LHCN-M2 (cell line): ENCODE measurements around the gene NEUROG3. TPM values are rescaled to one million over a fixed set of nuclear protein-coding genes. Genes with fewer than 3 reads are reported as not detected.

Experiments used
- DNase-seq: peaks from one replicate; pipeline ENCODE4 v3.0.0-alpha.2; 2012; ENCODE audit warnings: low read depth
- polyA plus RNA-seq: library from polyadenylated mRNA; unstranded; fragments of >200 nt; gene quantifications from one replicate; pipeline ENCODE4 v1.2.1, GENCODE V29; 2012; ENCODE audit warnings: missing spikeins
- total RNA-seq: library from RNA; depleted of rRNA; stranded (reverse); fragments of >200 nt; gene quantifications from 2 replicates; pipeline ENCODE4 v1.2.3, GENCODE V29; 2014; rRNA removed

Gene NEUROG3
- total RNA-seq = not detected in 2 replicates
- not detected for polyA plus RNA-seq

DNA sequence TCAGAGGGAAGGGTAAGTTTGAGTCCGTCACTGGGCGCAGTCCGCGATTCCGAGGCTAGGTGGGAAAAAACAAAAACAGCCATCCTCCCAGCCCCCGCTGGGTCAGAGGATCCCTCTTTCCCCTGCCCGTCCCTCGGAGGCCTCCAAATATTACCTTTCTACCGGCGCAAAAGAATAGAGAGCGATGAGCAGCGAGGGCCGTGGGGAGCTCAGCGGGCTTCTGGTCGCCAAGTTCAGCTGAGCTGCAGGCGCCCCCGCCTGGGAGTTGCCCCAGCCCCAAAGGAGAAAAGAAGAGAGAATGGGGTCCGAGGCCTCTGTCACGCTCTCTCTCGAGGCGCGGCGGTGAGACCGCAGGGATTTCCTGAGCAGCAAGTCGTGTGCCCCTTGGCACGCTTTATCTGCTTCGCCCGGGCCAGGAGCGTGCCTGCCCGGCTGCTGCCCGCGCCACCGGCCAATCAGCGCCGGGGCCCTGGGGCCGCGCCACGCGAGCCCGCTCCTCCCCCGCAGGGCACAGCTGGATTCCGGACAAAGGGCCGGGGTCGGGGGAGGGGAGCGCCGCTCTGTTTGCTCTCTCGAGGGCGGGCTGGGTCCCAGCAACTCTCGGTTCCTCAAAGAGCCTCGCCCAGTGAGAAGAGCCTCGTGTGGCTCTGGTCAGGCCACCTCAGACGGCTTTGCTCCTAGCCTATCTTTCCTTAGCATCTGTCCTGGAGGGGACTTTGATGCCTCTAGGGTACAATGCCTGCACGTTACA lies at the start of gene NEUROG3:
Gene NEUROG3 (minus strand): TSS at position 367 of the 751 bp plus-strand sequence. CDS start 379 bp downstream, outside the sequence.
- DNase-seq = no peak

DNA sequence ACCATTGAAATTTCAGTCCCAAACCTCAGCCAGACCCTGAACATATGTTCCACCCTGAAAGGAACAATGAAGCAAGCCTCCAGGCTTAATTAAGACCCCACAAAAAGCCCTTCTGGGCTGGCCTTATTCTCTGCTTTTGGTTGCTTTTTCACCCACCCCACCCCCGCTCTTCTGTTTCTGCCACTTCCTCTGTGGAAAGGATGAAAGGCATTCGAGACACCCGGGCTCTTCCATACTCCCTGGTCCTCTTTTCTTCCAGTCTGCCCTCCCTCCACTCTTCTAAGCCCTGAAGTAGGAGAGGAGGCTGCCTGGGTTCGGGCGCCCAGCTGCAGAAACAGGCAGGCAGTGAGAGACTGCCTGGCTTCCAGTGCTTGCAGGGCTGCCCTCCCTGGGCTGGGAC lies 47.4 kb upstream of the NEUROG3 start:
- DNase-seq = no peak

- DNase-seq = no peak
Measured at GRCh38 chr10:69619626-69620025, 46.4 kb upstream of the NEUROG3 start.

DNA sequence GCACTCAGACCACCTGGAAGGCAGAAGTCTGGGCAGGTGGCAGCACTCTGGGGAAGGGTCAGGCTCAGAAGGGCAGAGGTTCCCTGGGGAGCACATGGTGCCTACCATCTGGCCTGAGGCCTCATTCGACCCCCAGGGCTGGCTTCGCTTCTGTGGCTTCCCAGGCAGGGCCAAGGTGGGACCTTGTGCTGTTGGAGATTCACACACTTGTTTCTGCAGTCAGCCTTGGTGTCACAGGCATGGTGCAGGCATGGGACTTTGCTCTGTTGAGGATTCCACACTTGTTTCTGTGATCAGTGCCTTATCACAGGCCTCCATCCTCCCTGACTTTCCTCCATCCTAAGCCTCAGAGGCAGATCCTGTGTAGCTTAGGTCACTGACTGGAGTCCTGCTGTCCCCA lies 45.5 kb upstream of the NEUROG3 start:
- no peak for DNase-seq

GRCh38 chr10:69616358-69616757 lies 43.1 kb upstream of the NEUROG3 start:
- no peak for DNase-seq

DNA sequence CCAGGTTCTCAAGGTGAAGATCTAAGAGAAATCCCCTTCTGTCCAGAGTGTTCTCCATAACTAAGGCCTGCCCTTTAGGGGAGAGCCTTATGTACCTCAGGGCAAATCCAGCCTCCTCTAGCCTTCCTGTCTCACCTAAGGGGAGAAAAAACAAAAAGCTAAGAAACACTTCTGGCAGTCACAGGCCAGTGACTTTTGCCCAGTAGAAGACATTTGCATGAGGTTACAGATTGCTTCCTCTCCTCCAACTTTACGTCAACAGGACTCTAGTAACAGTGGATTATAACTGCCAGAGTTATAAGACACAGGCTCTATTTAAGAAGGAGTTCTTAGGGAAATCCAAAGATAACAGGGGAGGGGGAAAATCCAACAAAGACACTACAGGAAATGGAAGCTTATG lies 40.9 kb upstream of the NEUROG3 start:
- DNase-seq = no peak

DNA sequence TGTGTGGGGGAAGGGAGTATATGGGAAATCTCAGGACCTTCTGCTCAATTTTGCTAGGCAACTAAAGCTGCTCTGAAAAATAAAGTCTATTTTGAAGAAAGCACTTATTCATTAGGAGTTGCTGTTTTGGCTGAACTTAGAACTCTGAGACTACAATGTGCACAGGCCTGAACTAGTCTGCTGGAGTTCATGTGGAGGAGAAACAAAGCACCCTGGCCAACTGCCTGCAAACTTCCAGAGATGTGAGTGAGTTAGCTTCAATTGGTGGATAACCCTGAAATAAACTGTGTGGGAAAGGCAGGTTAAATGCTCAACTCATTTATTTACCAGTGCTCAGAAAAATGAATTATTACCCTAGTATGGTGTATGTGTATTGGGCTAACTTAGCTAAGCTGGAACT lies 39.5 kb upstream of the NEUROG3 start:
- no peak for DNase-seq

DNA sequence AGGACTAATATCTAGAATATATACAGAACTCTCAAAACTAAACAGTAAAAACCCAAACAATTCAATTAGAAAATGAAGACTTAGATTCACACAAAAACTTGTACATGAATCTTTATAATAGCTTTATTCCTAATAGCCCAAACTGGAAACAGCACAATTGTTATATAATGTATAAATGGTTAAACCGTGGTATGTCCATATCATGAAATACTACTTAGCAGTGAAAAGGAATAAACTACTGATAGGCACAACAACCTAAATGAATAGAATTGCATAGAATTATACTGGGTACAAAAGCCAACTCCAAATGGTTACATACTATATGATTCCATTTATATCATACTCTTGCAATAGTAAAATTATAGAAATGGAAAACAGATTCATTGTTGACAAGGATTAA lies 35.9 kb upstream of the NEUROG3 start:
- no peak for DNase-seq

DNA sequence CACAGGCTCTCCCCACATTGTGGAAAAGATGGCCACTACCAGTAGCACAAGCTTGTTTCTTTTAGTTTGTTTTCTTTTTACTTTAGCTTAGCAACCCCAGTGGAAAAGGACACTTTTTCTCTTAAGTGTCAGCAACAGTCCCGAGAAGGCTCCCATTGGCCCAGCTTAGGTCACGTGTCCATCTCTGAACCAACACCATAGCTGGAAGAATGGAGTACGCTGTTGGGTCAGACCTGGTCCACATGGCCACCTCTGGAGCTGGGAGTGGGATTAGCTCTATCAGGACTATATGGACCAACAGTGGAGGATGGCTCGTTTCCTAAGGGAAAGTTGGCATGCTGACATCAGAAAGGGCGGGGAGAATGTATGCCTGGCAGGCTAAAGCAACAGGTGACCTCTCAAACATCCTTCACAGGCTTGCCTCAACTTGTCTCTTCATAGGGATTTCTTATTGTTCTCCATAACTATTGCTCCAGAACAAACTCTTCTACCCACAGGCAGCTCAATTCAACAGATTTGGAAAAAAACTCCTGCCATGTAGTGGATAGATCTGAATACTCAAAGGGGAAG lies 27.6 kb upstream of the NEUROG3 start:
- no peak for DNase-seq

DNA sequence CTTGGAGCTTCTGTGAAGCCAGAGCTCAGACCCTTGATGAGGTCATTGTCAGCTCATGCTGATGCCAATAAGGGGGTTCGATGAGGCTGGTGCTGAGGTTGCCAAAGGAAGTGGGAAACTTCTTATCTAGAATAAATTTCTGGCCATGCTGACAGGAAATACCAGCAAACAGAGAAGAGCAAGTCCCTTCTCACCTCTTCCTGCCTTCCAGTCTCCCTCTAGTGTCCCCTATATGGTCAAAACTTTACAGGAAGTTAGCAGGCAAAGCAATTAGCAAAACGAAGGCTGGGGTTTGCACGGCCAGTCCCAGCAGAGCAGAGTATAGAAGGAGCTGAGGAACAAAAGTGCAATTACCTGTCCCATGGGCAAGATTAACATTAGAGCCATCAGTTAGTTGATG lies 15.1 kb upstream of the NEUROG3 start:
- no peak for DNase-seq

DNA sequence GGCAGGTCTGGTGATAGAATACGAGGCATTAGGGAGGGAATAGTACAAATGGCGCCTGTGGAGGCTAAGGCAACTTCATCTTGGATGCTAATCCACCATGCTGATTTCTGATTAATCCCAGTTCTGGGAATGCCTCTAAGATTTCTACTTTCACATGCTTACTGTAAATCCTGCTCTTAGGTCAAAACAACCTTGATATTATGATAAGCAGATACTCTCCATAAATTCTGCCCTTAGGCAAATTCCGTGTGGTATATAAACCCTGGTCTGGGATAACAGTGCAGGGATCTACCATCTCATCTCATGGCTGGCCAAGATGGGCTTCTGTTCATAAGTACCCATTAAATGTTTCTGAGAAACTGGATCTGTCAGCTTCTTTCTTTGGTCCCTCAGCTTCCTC lies 11.4 kb upstream of the NEUROG3 start:
- DNase-seq = no peak

DNA sequence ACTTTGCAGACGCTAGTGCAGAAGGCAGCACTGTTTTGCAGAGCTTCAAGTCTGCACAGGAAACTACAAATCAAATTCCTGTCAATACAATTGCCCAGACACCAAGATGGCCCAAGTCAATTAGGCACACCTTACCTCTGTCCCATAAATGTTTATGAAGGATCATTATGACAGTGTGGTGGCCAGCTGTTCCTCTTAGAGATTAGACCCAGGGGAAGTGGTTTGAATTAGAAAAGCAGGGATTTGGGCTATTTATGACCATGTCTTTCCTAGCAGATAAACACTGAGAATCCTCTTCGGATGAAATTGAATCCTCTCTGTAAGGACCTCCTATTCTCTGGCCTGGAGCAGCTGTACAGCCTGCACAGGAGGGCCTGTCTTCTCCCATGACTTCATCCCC lies 9.9 kb upstream of the NEUROG3 start:
- no peak for DNase-seq

- DNase-seq = no peak
Measured at GRCh38 chr10:69580435-69580834, 7.2 kb upstream of the NEUROG3 start.

DNA sequence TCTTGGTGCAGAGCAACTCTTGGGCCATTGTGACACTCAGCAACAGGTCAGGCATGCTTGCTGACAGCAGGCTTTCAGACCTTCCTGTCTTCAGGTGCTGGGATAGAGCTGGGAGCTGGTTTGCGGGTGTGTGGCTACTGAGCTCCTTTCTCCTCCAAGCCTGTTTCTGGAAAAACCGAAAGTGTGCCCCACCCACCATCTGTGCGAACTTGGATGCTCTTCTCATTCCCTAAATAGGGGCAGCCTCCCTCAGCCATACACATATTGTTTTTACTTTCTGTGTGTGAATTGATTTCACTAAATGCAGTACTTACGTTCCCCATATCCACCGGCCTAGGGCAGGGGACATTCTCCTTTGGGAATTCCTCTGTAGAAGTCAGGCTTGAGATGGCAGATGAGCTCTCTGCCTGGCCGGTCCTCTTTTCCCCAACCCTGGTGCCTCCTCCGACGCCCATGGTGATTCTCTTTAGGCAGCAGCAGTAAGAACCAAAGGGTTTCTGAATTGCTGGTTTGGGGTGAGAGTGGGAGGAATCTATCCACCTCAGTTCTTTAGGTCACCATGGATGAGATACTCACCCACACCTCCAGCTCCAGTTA lies 6.3 kb upstream of the NEUROG3 start:
- no peak for DNase-seq

- DNase-seq = no peak
Measured at GRCh38 chr10:69578508-69578991, 5.3 kb upstream of the NEUROG3 start.

- no peak for DNase-seq
Measured at GRCh38 chr10:69577268-69578232, 4.3 kb upstream of the NEUROG3 start.

DNA sequence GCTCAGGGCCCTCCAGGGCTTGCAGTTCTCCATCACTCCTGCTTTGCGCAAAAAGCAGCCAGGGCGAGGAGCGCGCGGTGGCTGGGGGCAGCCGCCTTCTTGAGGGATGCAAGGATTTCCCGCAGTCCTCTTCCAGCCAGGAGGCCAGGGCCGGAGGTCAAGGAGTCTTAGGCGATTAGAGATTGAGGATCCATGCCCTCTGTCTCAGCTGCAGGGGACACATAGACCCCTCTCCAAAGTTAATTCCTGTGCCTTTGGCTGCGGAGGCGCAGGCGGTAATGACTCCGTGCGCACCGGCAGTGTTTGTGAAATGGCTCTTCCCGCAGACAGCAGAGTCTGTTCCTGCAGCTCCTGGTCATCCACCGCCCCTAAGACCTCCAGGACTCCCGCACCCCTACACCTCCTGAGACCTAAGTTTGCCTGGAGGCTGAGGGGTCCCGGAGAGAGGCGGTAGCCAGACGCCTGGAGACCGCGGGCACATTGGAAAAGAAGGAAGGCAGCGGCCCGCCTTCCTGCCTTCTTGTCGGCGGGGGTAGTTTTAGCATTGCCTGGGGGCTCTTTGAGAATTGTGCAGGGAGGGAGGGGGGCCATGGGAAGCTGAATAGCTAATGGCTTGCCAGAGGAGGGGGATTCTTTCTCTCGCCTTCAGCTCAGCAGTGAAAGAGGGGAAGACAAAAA lies 3.3 kb upstream of the NEUROG3 start:
- DNase-seq = no peak

DNA sequence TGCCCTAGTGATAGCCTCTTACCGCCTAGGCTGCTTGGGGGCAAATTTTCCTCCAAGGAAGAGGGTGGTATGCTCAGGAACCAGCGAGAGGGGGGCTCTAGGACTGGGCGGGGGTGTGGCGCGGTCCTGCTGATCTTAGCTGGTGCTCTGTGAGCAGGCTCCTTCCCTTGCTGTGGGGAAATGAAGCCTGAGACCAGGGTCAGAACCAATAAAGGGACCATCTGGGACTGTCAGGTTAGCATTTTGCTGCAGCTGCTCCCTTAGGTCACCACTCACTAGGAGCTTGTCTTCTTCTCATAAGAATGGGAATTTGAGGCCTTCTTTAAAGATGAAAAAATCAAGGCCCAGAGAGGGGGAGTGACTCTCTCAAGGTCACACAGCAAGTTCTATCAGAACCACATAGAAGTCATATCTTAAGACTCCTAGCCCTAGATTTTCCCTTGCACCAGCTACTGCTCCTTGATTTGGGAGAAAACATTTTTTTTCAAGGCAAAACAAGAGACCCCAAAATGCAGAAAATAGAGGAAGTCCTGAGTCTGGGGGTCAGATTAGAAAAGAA lies 2.0 kb upstream of the NEUROG3 start:
- DNase-seq = no peak

- no peak for DNase-seq
Measured at GRCh38 chr10:69574571-69574978, 1.4 kb upstream of the NEUROG3 start.

DNA sequence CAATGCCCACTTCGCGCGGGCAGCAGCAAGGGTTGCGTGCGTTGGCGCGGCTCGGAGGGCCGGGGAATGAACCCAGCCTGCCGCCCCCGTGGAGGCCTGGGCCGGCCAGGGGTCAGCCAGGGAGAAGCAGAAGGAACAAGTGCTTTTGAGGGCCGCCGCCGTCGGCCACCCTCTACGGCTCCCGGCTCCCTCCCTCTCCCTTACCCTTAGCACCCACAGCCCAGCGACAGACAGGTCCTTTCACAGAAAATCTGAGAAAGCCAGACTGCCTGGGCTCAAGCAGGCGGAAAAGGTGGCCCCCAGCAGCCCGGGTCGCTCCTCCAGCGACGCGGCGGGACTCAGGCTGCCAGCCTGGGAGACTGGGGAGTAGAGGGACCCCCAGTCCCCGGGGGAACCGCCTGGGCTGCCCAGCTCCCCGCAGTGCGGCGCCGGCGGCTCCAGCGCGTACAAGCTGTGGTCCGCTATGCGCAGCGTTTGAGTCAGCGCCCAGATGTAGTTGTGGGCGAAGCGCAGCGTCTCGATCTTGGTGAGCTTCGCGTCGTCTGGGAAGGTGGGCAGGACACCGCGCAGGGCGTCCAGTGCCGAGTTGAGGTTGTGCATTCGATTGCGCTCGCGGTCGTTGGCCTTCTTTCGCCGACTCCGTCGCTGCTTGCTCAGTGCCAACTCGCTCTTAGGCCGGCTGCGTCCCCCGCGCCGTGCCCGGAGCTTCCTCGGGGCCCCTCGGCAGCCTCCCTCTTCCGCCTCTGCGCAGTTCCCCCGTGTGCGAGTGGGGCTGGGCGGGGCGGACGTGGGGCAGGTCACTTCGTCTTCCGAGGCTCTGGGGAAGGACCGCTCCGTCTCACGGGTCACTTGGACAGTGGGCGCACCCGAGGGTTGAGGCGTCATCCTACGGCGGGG lies 815 bp downstream of the NEUROG3 start:
- no peak for DNase-seq
